ENCODE data around the gene CSAD.

The CSAD gene

DNA sequence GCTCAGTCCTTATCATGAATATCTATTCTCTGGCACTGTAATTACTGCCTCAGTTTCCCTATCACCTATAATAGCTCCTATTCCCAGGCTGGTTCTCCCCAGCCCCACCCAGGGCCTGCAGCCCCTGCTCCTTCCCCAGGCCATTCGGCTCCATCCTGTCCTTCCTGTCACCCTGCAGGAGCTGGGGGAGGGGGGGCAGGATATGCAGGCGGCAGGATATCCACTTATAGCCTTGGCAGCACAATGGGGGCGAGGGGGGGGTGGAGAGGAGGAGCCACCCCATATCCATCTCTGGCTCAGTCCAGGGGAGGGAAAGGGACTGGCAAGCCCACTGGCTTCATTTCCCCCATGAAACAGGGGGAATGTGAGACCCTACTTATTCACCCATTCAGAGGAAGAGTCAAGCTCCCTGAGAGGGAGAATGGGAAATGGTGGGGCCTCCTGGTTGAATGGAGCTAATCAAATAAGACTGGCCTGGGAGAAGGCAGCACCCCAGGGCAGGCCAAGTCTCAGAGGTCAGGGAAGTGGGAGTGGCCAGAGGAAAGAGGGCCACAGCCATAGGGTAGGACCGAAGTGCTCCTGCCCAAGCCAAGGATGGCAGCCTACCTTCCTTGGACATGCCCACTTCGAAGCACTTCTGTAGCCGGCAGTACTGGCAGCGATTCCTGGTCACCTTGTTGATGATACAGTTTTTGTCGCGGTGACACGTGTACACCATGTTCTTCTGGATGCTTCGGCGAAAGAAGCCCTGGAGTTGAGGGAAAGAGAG, 34.1 kb upstream of the CSAD start:
- Histone ChIP-seq H4K91ac (ENCODE audit: low read depth, low read length) (no peak overlapping the region), H3K27me3 (ENCODE audit: insufficient read depth, low read length) (peaks cover 2% of the 10 kb centered on the region), H3K4me3 (ENCODE audit: low read depth, low read length) (no peak overlapping the region), H3K4me2 (ENCODE audit: low read length) (no peak overlapping the region), H2AFZ (ENCODE audit: insufficient read depth, low read length, poor library complexity) (no peak overlapping the region), H3K4me1 (ENCODE audit: control insufficient read depth in 1 of 2, insufficient read depth in 2 of 2, low read length in 2 of 2) (peaks cover 8 to 21% of the 10 kb centered on the region in 2 experiments), H4K8ac (ENCODE audit: low read depth, low read length) (no peak overlapping the region), H2BK12ac (ENCODE audit: low read length) (no peak overlapping the region), H2BK5ac (ENCODE audit: low read depth, low read length, poor library complexity) (no peak overlapping the region), H3K36me3 (ENCODE audit: control insufficient read depth in 1 of 2, insufficient read depth in 2 of 2, low read length in 2 of 2) (peaks cover 30 to 40% of the 10 kb centered on the region in 2 experiments), H3K79me2 (ENCODE audit: control insufficient read depth, insufficient read depth, low read length, poor library complexity) (no peaks in the 10 kb centered on the region), H3K9ac (ENCODE audit: low read length) (no peak overlapping the region), H2AK5ac (ENCODE audit: low read length) (no peak overlapping the region), H3K4ac (ENCODE audit: low read depth, low read length) (no peak overlapping the region), H3K18ac (ENCODE audit: low read length) (no peak overlapping the region), H3K14ac (ENCODE audit: low read length) (no peak overlapping the region), H3K27ac (ENCODE audit: low read depth, low read length) (no peak overlapping the region), H3K9me3 (ENCODE audit: insufficient read depth, low read depth, low read length) (peaks cover 2% of the 10 kb centered on the region), H3K23ac (ENCODE audit: low read length) (no peak overlapping the region), H4K12ac (ENCODE audit: low read depth, low read length) (no peak overlapping the region), H3K79me1 (ENCODE audit: low read length) (peaks cover 4% of the 10 kb centered on the region), H2BK120ac (ENCODE audit: insufficient read depth, low read length, poor library complexity) (no peak overlapping the region)
- no CpG with 5 or more reads among the region's 12 CpGs for WGBS (ENCODE audit: extremely low coverage, insufficient coverage, insufficient read length)
- DNase-seq = no peak

DNA sequence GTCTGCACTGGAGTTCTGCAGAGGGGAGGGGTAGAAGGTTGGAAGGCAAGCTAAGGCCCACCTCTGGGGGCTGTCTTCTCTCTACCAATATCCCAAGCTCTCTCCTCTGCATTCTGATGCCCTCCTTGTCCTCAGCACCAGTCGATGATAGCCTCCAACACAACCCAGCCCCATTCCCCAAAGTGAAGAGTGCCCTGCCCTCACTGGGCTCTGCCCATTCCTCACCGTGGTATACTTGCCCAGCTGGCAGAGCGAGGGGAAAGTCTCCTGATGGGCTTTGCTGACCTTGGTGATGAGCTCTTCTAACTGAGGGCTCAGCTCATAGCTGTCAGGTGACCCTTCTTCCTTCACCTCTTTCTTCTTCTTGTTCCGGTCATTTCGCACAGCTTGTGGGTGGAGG, 33.5 kb upstream of the CSAD start:
- Histone ChIP-seq H2BK120ac (ENCODE audit: insufficient read depth, low read length, poor library complexity) (no peak overlapping the region), H2AK5ac (ENCODE audit: low read length) (no peak overlapping the region), H3K23ac (ENCODE audit: low read length) (no peak overlapping the region), H3K4me1 (ENCODE audit: control insufficient read depth in 1 of 2, insufficient read depth in 2 of 2, low read length in 2 of 2) (peaks cover 5 to 15% of the 10 kb centered on the region in 2 experiments), H3K9ac (ENCODE audit: low read length) (no peak overlapping the region), H2BK5ac (ENCODE audit: low read depth, low read length, poor library complexity) (no peak overlapping the region), H3K14ac (ENCODE audit: low read length) (no peak overlapping the region), H3K79me2 (ENCODE audit: control insufficient read depth, insufficient read depth, low read length, poor library complexity) (no peaks in the 10 kb centered on the region), H3K36me3 (ENCODE audit: control insufficient read depth in 1 of 2, insufficient read depth in 2 of 2, low read length in 2 of 2) (peaks cover 30 to 40% of the 10 kb centered on the region in 2 experiments), H3K79me1 (ENCODE audit: low read length) (no peaks in the 10 kb centered on the region), H3K4me2 (ENCODE audit: low read length) (no peak overlapping the region), H3K9me3 (ENCODE audit: insufficient read depth, low read depth, low read length) (peaks cover 2% of the 10 kb centered on the region), H3K27me3 (ENCODE audit: insufficient read depth, low read length) (no peaks in the 10 kb centered on the region), H3K4ac (ENCODE audit: low read depth, low read length) (no peak overlapping the region), H4K12ac (ENCODE audit: low read depth, low read length) (no peak overlapping the region), H3K4me3 (ENCODE audit: low read depth, low read length) (no peak overlapping the region), H4K8ac (ENCODE audit: low read depth, low read length) (no peak overlapping the region), H3K18ac (ENCODE audit: low read length) (no peak overlapping the region), H2AFZ (ENCODE audit: insufficient read depth, low read length, poor library complexity) (no peak overlapping the region), H3K27ac (ENCODE audit: low read depth, low read length) (no peak overlapping the region), H2BK12ac (ENCODE audit: low read length) (no peak overlapping the region), H4K91ac (ENCODE audit: low read depth, low read length) (no peak overlapping the region)
- DNase-seq = no peak
- no CpG with 5 or more reads among the region's 5 CpGs for WGBS (ENCODE audit: extremely low coverage, insufficient coverage, insufficient read length)

DNA sequence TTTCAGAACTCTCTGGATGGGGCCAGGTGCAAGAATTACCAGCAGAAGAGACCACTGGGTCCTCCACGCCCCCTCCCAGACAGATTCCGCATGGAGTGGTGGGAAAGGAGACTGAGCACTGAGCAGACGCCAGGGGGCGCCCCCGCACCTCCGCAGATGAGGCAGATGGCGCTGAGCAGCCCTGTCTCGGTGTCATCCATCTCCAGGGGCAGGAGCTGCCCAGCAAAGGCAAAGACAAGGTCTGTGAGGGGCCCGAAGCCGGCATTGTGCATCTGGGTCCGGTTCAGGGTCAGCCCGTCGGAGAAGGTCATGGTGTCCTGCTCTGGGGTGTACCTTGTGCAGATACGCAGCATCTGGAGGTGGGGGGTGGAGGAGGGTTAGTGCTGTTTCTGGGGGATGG, 32.6 kb upstream of the CSAD start:
- Histone ChIP-seq H3K4ac (ENCODE audit: low read depth, low read length) (no peak overlapping the region), H3K18ac (ENCODE audit: low read length) (no peak overlapping the region), H3K27me3 (ENCODE audit: insufficient read depth, low read length) (no peaks in the 10 kb centered on the region), H4K12ac (ENCODE audit: low read depth, low read length) (no peak overlapping the region), H2AFZ (ENCODE audit: insufficient read depth, low read length, poor library complexity) (no peak overlapping the region), H4K91ac (ENCODE audit: low read depth, low read length) (no peak overlapping the region), H3K36me3 (ENCODE audit: control insufficient read depth in 1 of 2, insufficient read depth in 2 of 2, low read length in 2 of 2) (peaks cover 30 to 40% of the 10 kb centered on the region in 2 experiments), H3K27ac (ENCODE audit: low read depth, low read length) (no peak overlapping the region), H3K79me1 (ENCODE audit: low read length) (no peaks in the 10 kb centered on the region), H4K8ac (ENCODE audit: low read depth, low read length) (no peak overlapping the region), H3K23ac (ENCODE audit: low read length) (no peak overlapping the region), H3K4me2 (ENCODE audit: low read length) (no peak overlapping the region), H2AK5ac (ENCODE audit: low read length) (no peak overlapping the region), H2BK12ac (ENCODE audit: low read length) (no peak overlapping the region), H3K4me1 (ENCODE audit: control insufficient read depth in 1 of 2, insufficient read depth in 2 of 2, low read length in 2 of 2) (peaks cover 5 to 14% of the 10 kb centered on the region in 2 experiments), H2BK5ac (ENCODE audit: low read depth, low read length, poor library complexity) (no peak overlapping the region), H3K9ac (ENCODE audit: low read length) (no peak overlapping the region), H3K9me3 (ENCODE audit: insufficient read depth, low read depth, low read length) (peaks cover 2% of the 10 kb centered on the region), H3K79me2 (ENCODE audit: control insufficient read depth, insufficient read depth, low read length, poor library complexity) (no peaks in the 10 kb centered on the region), H3K14ac (ENCODE audit: low read length) (no peak overlapping the region), H2BK120ac (ENCODE audit: insufficient read depth, low read length, poor library complexity) (no peak overlapping the region), H3K4me3 (ENCODE audit: low read depth, low read length) (no peak overlapping the region)
- WGBS (ENCODE audit: extremely low coverage, insufficient coverage, insufficient read length) = no CpG with 5 or more reads among the region's 14 CpGs
- peak; percentile 61 to 82 for DNase-seq

DNA sequence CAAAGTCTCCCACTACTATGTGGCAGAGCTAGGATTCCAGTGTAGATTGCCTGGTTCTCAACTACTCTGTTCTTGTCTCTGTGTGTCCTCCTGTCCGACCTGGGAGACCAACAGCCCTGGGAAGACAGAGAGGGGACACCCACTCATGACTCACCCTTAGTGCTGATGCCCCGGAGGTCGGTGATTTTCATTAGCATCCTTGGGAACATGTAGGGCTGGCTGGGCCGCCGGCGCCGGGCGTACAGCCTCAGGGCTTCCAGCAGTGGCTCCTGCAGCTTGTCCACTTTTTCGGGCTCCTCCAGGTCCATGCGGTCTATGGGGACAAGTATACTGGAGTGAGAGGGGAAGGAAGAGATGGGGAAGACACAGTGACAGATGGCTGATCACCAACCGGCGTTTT, 32.2 kb upstream of the CSAD start:
- no peak overlapping the region for H4K12ac ChIP-seq (ENCODE audit: low read depth, low read length)
- H2AK5ac ChIP-seq (ENCODE audit: low read length) = no peak overlapping the region
- peaks cover 30 to 40% of the 10 kb centered on the region in 2 experiments for H3K36me3 ChIP-seq (ENCODE audit: control insufficient read depth in 1 of 2, insufficient read depth in 2 of 2, low read length in 2 of 2)
- H3K23ac ChIP-seq (ENCODE audit: low read length) = no peak overlapping the region
- no peak overlapping the region for H2BK12ac ChIP-seq (ENCODE audit: low read length)
- no CpG with 5 or more reads among the region's 12 CpGs for WGBS (ENCODE audit: extremely low coverage, insufficient coverage, insufficient read length)
- H4K91ac ChIP-seq (ENCODE audit: low read depth, low read length) = no peak overlapping the region
- no peaks in the 10 kb centered on the region for H3K79me1 ChIP-seq (ENCODE audit: low read length)
- H3K9ac ChIP-seq (ENCODE audit: low read length) = no peak overlapping the region
- no peaks in the 10 kb centered on the region for H3K79me2 ChIP-seq (ENCODE audit: control insufficient read depth, insufficient read depth, low read length, poor library complexity)
- no peak overlapping the region for H3K4ac ChIP-seq (ENCODE audit: low read depth, low read length)
- no peak overlapping the region for H3K4me2 ChIP-seq (ENCODE audit: low read length)
- peaks cover 2% of the 10 kb centered on the region for H3K9me3 ChIP-seq (ENCODE audit: insufficient read depth, low read depth, low read length)
- DNase-seq = no peak
- no peak overlapping the region for H3K4me3 ChIP-seq (ENCODE audit: low read depth, low read length)
- peaks cover 5 to 14% of the 10 kb centered on the region in 2 experiments for H3K4me1 ChIP-seq (ENCODE audit: control insufficient read depth in 1 of 2, insufficient read depth in 2 of 2, low read length in 2 of 2)
- H3K18ac ChIP-seq (ENCODE audit: low read length) = no peak overlapping the region
- no peak overlapping the region for H2BK5ac ChIP-seq (ENCODE audit: low read depth, low read length, poor library complexity)
- no peak overlapping the region for H3K14ac ChIP-seq (ENCODE audit: low read length)
- no peaks in the 10 kb centered on the region for H3K27me3 ChIP-seq (ENCODE audit: insufficient read depth, low read length)
- no peak overlapping the region for H3K27ac ChIP-seq (ENCODE audit: low read depth, low read length)
- H2AFZ ChIP-seq (ENCODE audit: insufficient read depth, low read length, poor library complexity) = no peak overlapping the region
- no peak overlapping the region for H2BK120ac ChIP-seq (ENCODE audit: insufficient read depth, low read length, poor library complexity)
- H4K8ac ChIP-seq (ENCODE audit: low read depth, low read length) = no peak overlapping the region
